K562 (cell line): Measurements from ENCODE around the gene SLC2A10. TPM values are rescaled to one million over a fixed set of nuclear protein-coding genes. Genes with fewer than 3 reads are reported as not detected.
A peak's percentile ranks its signal among the peaks of the same experiment; 100 is the strongest.

Experiments
- BCOR ChIP-seq: fragments of 450-650 bp; IDR thresholded peaks from 2 replicates; pipeline ENCODE4 v1.6.1; 2016
- CBFA2T2 ChIP-seq: fragments of 450-650 bp; conservative IDR thresholded peaks from 2 replicates; pipeline ENCODE4 v1.6.1; 2017; ENCODE audit warnings: mild to moderate bottlenecking
- CCNT2 ChIP-seq: IDR thresholded peaks from 2 replicates; pipeline ENCODE4 v1.6.1; 2011; ENCODE audit warnings: borderline replicate concordance, low read depth, mild to moderate bottlenecking, moderate library complexity, mixed read lengths, low read length; ENCODE audit not compliant: insufficient read length; ENCODE audit errors: extremely low read depth
- CREB3L1 ChIP-seq: fragments of 450-650 bp; IDR thresholded peaks from 2 replicates; pipeline ENCODE4 v1.6.1; 2014; ENCODE audit warnings: low read depth, mild to moderate bottlenecking, moderate library complexity, borderline replicate concordance
- DLX4 ChIP-seq: fragments of 250-450 bp; sonication (Bioruptor Pico); IDR thresholded peaks from 2 replicates; pipeline ENCODE4 v1.6.1; 2021; ENCODE audit warnings: mild to moderate bottlenecking
- LCOR ChIP-seq: sonication (generic); formaldehyde crosslinking; IDR thresholded peaks from 2 replicates; pipeline ENCODE4 v1.8.0; 2022; ENCODE audit warnings: mild to moderate bottlenecking, missing genetic modification reagents
- MTA3 ChIP-seq: fragments of 450-650 bp; formaldehyde crosslinking; IDR thresholded peaks from 2 replicates; pipeline ENCODE4 v1.6.1; 2017; ENCODE audit warnings: mild to moderate bottlenecking, borderline replicate concordance
- RBM22 ChIP-seq: fragments of 200-400 bp; formaldehyde crosslinking; IDR thresholded peaks from 2 replicates; pipeline ENCODE4 v1.6.1; 2018; ENCODE audit warnings: low read length, low read depth; ENCODE audit not compliant: poor library complexity, severe bottlenecking
- THRA ChIP-seq: fragments of 450-650 bp; IDR thresholded peaks from 2 replicates; pipeline ENCODE4 v1.6.1; 2017; ENCODE audit warnings: mild to moderate bottlenecking, moderate library complexity
- ZNF143 ChIP-seq: sonication (generic); formaldehyde crosslinking; IDR thresholded peaks from 2 replicates; pipeline ENCODE4 v1.9.0; 2022; ENCODE audit warnings: mild to moderate bottlenecking, missing genetic modification reagents
- ZNF609 ChIP-seq: sonication (generic); formaldehyde crosslinking; IDR thresholded peaks from 2 replicates; pipeline ENCODE4 v1.8.1; 2023; ENCODE audit warnings: missing genetic modification reagents, mild to moderate bottlenecking, borderline replicate concordance
- polyA plus RNA-seq, 8 experiments: library from polyadenylated mRNA; depleted of rRNA in 4 of 8; stranded (reverse) in 5 of 8; unstranded in 3 of 8; fragments of >200 nt; fragmentation: Nextera tagmentation in 2 of 8; fragmentation: Illumina TruSeq in 1 of 8; extraction: Ambion mirVana in 2 of 8; extraction: Trizol in 1 of 8; gene quantifications; 2 replicates each; pipeline versions ENCODE4 v1.2.1 to v1.2.3, GENCODE V29; 2011 to 2014; ENCODE audit warnings: inconsistent platforms in 1 of 8, missing spikeins in 1 of 8
- total RNA-seq, 7 experiments: library from RNA; depleted of rRNA in 6 of 7; stranded (reverse); fragments of >200 nt in 6 of 7; fragmentation: Illumina TruSeq in 2 of 7; extraction: Trizol in 2 of 7; gene quantifications; 2 replicates each; pipeline versions ENCODE4 v1.2.1 to v1.2.3, GENCODE V29; 2011 to 2021; ENCODE audit warnings: low replicate concordance in 1 of 7

Gene SLC2A10
- total and polyA plus RNA-seq, 9 of the 15 experiments (the other 6 are each of a cell fraction or from before 2014, with no cell fraction given): 0.01 to 1.8 (median 0.10) TPM

DNA sequence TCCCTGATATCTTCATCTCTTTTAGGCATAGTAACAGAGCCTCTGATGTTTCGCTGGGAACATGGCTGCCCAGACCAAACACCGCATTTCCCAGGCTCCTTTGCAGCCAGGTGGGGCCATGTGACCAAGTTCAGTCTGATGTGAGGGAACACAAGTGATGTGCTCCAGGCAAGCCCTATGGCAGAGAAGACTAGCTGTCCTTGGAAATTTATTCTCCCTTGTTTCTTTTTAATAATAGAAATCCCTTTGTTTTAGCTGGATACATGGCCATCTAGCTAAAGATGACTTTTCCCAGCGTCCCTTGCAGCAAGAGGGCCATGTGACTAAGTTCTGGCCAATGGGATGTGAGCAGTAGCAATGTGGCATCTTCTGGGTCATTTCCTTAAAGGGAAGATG, 30.8 kb downstream of the SLC2A10 start (continued):
- TF ChIP-seq MTA3 (no peak), RBM22 (no peak), DLX4 (no peak), ZNF143 (peak; percentile 66), CCNT2 (no peak), LCOR (CRISPR knock-in tag) (no peak), THRA (no peak), CBFA2T2 (0 out of 2 replicates have a peak, but pooled peaks have one; percentile 7), BCOR (no peak), ZNF609 (CRISPR knock-in tag) (no peak), CREB3L1 (no peak)
- TF ChIP-seq, all 486 proteins: peak for 9
